Caco-2 (cell line): ENCODE data around the gene NARS2. TPM values are rescaled to one million over a fixed set of nuclear protein-coding genes. Genes with fewer than 3 reads are reported as not detected.

Source experiments
- BruUV-seq: library from RNA; stranded (reverse); fragments of 400-500 nt; replicated peaks from 2 replicates; lab custom pipeline; 2021; lab: Mats Ljungman, UMichigan
- CTCF ChIA-PET: fragments of 300-600 bp; sonication (Branson Sonifier 250); formaldehyde crosslinking; loops from one replicate; lab custom pipeline; 2022; ENCODE audit warnings: antibody characterized with exemption; lab: Charles Lee
- POLR2A ChIA-PET: fragments of 300-600 bp; sonication (Branson Sonifier 250); formaldehyde crosslinking; loops from one replicate; lab custom pipeline; 2022; ENCODE audit warnings: antibody characterized with exemption; lab: Charles Lee
- DNase-seq, 2 experiments: peaks; one replicate each; pipeline versions ENCODE4 v3.0.0 to v3.0.0-alpha.2; 2020 to 2022
- H3K27me3 ChIP-seq: replicated peaks from 2 replicates; pipeline ENCODE4 v1.6.0; 2011; ENCODE audit warnings: low read length; ENCODE audit not compliant: control insufficient read depth, insufficient read depth
- H3K36me3 ChIP-seq: 2 replicates; pipeline ENCODE4 v1.5.1; 2011; ENCODE audit warnings: low read length; ENCODE audit not compliant: control insufficient read depth, insufficient read depth
- H3K4me1 ChIP-seq: fragments of 250-450 bp; sonication (Bioruptor Pico); 2 replicates; pipeline ENCODE4 v1.5.1; 2020; ENCODE audit warnings: mild to moderate bottlenecking
- H3K4me3 ChIP-seq: 2 replicates; pipeline ENCODE4 v1.5.1; 2011; ENCODE audit warnings: low read depth, mild to moderate bottlenecking, control low read depth, low read length
- H3K9me3 ChIP-seq: fragments of 250-450 bp; sonication (Bioruptor Pico); 2 replicates; pipeline ENCODE4 v1.5.1; 2020; ENCODE audit warnings: mild to moderate bottlenecking, moderate library complexity
- H3K27ac Mint-ChIP-seq: one replicate; pipeline ENCODE4 v1.8.0; 2022; ENCODE audit warnings: mixed read lengths; ENCODE audit not compliant: unreplicated experiment
- H3K27me3 Mint-ChIP-seq: one replicate; pipeline ENCODE4 v1.8.0; 2022; ENCODE audit warnings: mixed read lengths; ENCODE audit not compliant: insufficient read depth, unreplicated experiment
- H3K36me3 Mint-ChIP-seq: one replicate; pipeline ENCODE4 v1.8.0; 2022; ENCODE audit warnings: mild to moderate bottlenecking, mixed read lengths; ENCODE audit not compliant: insufficient read depth, unreplicated experiment
- H3K4me1 Mint-ChIP-seq: one replicate; pipeline ENCODE4 v1.8.0; 2022; ENCODE audit warnings: low read depth, mixed read lengths; ENCODE audit not compliant: unreplicated experiment
- H3K4me3 Mint-ChIP-seq: one replicate; pipeline ENCODE4 v1.8.0; 2022; ENCODE audit warnings: mild to moderate bottlenecking, moderate library complexity, mixed read lengths; ENCODE audit not compliant: unreplicated experiment
- H3K9me3 Mint-ChIP-seq: one replicate; pipeline ENCODE4 v1.8.0; 2022; ENCODE audit warnings: mixed read lengths; ENCODE audit not compliant: unreplicated experiment
- CTCF ChIP-seq, 2 experiments: fragments of 200-600 bp in 1 of 2; IDR thresholded peaks; 1 replicate in 1 of 2; 2 replicates in 1 of 2; pipeline versions ENCODE4 v1.5.1 to v1.8.0; 2011 to 2022; ENCODE audit warnings: antibody characterized with exemption in 1 of 2, control low read depth in 1 of 2, inconsistent platforms in 1 of 2, low read depth in 1 of 2, low read length in 1 of 2, mild to moderate bottlenecking in 1 of 2, moderate library complexity in 1 of 2; ENCODE audit not compliant: insufficient read depth in 1 of 2, severe bottlenecking in 1 of 2, unreplicated experiment in 1 of 2
- intact Hi-C: fragments of 100-400 bp; cut with micrococcal nuclease; formaldehyde crosslinking; loops from one replicate; pipeline ENCODE4 v1.10.0; 2022; ENCODE audit not compliant: unreplicated experiment
- total RNA-seq: library from RNA; stranded (reverse); gene quantifications from 2 replicates; pipeline ENCODE4 v1.2.3, GENCODE V29; 2022

The NARS2 gene
- total RNA-seq, 1 experiment from 2014 or later = 49.3 TPM

GRCh38 chr11:78575478-78575877 lies 814 bp upstream of the NARS2 start:
- peak overlapping the region; percentile 95 for H3K27ac Mint-ChIP-seq
- CTCF ChIA-PET = interaction anchor here (0.7 to 2.6 kb wide), 4 partner anchors 11 to 140 kb away, joined by 3 to 38 read pairs (median 5); no protein-coding TSS in a partner anchor
- POLR2A ChIA-PET = interaction anchor here (0.7 kb wide), 1 partner anchor 158 kb away, joined by 5 read pairs; no protein-coding TSS in a partner anchor

GRCh38 chr11:78573681-78574080 lies 983 bp downstream of the NARS2 start:
- Mint-ChIP-seq H3K36me3 (peaks cover 23% of the 10 kb centered on the region), H3K27ac (peak overlapping the region; percentile 95), H3K27me3 (no peaks in the 10 kb centered on the region), H3K4me1 (peaks cover 12% of the 10 kb centered on the region), H3K9me3 (no peaks in the 10 kb centered on the region), H3K4me3 (peak overlapping the region; percentile 94)
- DNase-seq = no peak
- Histone ChIP-seq H3K9me3 (no peaks in the 10 kb centered on the region), H3K4me1 (peaks cover 19% of the 10 kb centered on the region; the same call in 1 of the 2 replicates), H3K36me3 (no peaks in the 10 kb centered on the region), H3K4me3 (peak overlapping the region; percentile 64), H3K27me3 (no peaks in the 10 kb centered on the region)
- no peak for TF ChIP-seq CTCF (IDR thresholded peaks at IDR 0.05; ENCODE audit: insufficient read depth in 1 of 2, low read depth in 1 of 2, low read length in 1 of 2, severe bottlenecking in 1 of 2, unreplicated experiment in 1 of 2)
- POLR2A ChIA-PET = interaction anchor here (0.6 kb wide), 1 partner anchor 385 kb away, joined by 3 read pairs; the partner anchor contains the start of genes KCTD21 and USP35
- BruUV-seq = no TSS peak
- intact Hi-C loops = no loop called here
- CTCF ChIA-PET = interaction anchor here (2.6 kb wide), 1 partner anchor 9 kb away, joined by 38 read pairs; no protein-coding TSS in a partner anchor

More at GRCh38 chr11:78575478-78575877, 814 bp upstream of the NARS2 start:
- BruUV-seq = no TSS peak
- Mint-ChIP-seq H3K4me3 (peak overlapping the region; percentile 94), H3K9me3 (no peaks in the 10 kb centered on the region), H3K36me3 (peaks cover 15% of the 10 kb centered on the region), H3K27me3 (no peaks in the 10 kb centered on the region), H3K4me1 (peaks cover 12% of the 10 kb centered on the region)
- intact Hi-C loops = loop anchor here (1.0 kb wide), 1 partner anchor 9 kb away; no protein-coding TSS in a partner anchor
- Histone ChIP-seq H3K4me1 (peaks cover 19% of the 10 kb centered on the region; the same call in 1 of the 2 replicates), H3K9me3 (no peaks in the 10 kb centered on the region), H3K27me3 (no peaks in the 10 kb centered on the region), H3K4me3 (peak overlapping the region; percentile 64), H3K36me3 (no peaks in the 10 kb centered on the region)
- TF ChIP-seq CTCF (IDR thresholded peaks at IDR 0.05; ENCODE audit: insufficient read depth in 1 of 2, low read depth in 1 of 2, low read length in 1 of 2, severe bottlenecking in 1 of 2, unreplicated experiment in 1 of 2) = no peak
- DNase-seq = no peak

GRCh38 chr11:78573271-78573670 lies 1.4 kb downstream of the NARS2 start:
- intact Hi-C loops = no loop called here
- Histone ChIP-seq H3K4me1 (peaks cover 19% of the 10 kb centered on the region; the same call in 1 of the 2 replicates), H3K36me3 (0 out of 2 replicates have a peak, but pooled peaks cover under 1% of the 10 kb centered on the region), H3K4me3 (peak overlapping the region; percentile 64), H3K27me3 (no peaks in the 10 kb centered on the region), H3K9me3 (no peaks in the 10 kb centered on the region)
- Mint-ChIP-seq H3K4me1 (peaks cover 12% of the 10 kb centered on the region), H3K27ac (peak overlapping the region; percentile 95), H3K4me3 (peak overlapping the region; percentile 94), H3K36me3 (peaks cover 23% of the 10 kb centered on the region), H3K9me3 (no peaks in the 10 kb centered on the region), H3K27me3 (no peaks in the 10 kb centered on the region)
- DNase-seq = no peak
- no peak for TF ChIP-seq CTCF (IDR thresholded peaks at IDR 0.05; ENCODE audit: insufficient read depth in 1 of 2, low read depth in 1 of 2, low read length in 1 of 2, severe bottlenecking in 1 of 2, unreplicated experiment in 1 of 2)
- ChIA-PET CTCF (interaction anchor here (2.6 kb wide), 1 partner anchor 9 kb away, joined by 38 read pairs; no protein-coding TSS in a partner anchor), POLR2A (interaction anchor here (0.6 kb wide), 1 partner anchor 385 kb away, joined by 3 read pairs; the partner anchor contains the start of genes KCTD21 and USP35)
- BruUV-seq = no TSS peak
